Smooth muscle cell of the coronary artery (primary cell): Measurements from ENCODE around the gene DOCK3. TPM values are rescaled to one million over a fixed set of nuclear protein-coding genes. Genes with fewer than 3 reads are reported as not detected.

Experiments
- total RNA-seq: library from RNA; depleted of rRNA; stranded (reverse); fragments of >200 nt; gene quantifications from 2 replicates; pipeline ENCODE4 v1.2.3, GENCODE V29; 2014; ENCODE audit warnings: low replicate concordance

The DOCK3 gene
- total RNA-seq, result 0.12 and 0.15 TPM in 2 replicates

GRCh38 chr3:50674349-50675178 is at the start of gene DOCK3:
DOCK3 (plus strand) TSS chr3:50674927; CDS start chr3:50675264, 337 bp downstream.

GRCh38 chr3:51384726-51385473 is 710.2 kb downstream of the DOCK3 start, which contains the start of gene MANF:
MANF (plus strand) TSS chr3:51385291; CDS start chr3:51385343, 52 bp downstream.

DNA sequence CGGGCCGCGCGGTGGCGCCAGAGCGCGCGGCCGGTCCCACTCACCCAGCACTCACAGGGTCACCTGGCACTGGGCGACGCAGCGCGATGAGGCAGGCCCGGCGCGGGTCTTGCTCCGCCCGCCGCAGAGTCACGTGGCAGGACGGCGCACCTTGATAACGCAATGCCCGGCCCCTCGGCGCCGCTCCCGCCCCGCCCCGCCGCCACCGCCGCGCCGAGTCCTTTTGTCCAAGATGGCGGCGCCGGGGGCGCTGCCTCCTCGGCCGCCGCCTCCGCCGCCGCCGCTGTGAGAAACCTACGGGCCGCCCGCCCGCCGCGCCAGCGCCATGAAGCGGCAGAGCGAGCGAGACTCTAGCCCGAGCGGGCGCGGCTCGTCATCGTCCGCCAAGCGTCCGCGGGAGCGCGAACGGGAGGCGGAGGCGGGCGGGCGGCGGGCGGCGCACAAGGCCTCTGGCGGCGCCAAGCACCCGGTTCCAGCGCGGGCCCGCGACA is 716.4 kb downstream of the DOCK3 start, which contains the start of gene RBM15B:
Gene RBM15B, plus strand, starts transcription at position 211 of the 491 bp plus-strand sequence. Its CDS starts 115 bp downstream, at position 326.

Other genes with a start within 250 kb of the DOCK3 start
- under 0.01 TPM in 1 of 2 replicates, not detected in the other for gene CACNA2D2, start 171.3 kb upstream of the DOCK3 start, total RNA-seq
- 8.4 and 13.9 TPM in 2 replicates for gene C3orf18, start 107.2 kb upstream of the DOCK3 start, total RNA-seq
- gene HEMK1, start 105.4 kb upstream of the DOCK3 start, total RNA-seq, result 9.1 and 19.6 TPM in 2 replicates
- gene CISH, start 63.2 kb upstream of the DOCK3 start, total RNA-seq, result 0.94 and 0.98 TPM in 2 replicates
- gene MAPKAPK3, start 57.8 kb upstream of the DOCK3 start, total RNA-seq, result 26.1 and 27.1 TPM in 2 replicates